ENCODE data around the gene SH3GL1. TPM values are rescaled to one million over a fixed set of nuclear protein-coding genes. Genes with fewer than 3 reads are reported as not detected.

Gene SH3GL1
- total and polyA plus RNA-seq, 2 donors from 2014 or later = 34.8 to 52.7 TPM

DNA sequence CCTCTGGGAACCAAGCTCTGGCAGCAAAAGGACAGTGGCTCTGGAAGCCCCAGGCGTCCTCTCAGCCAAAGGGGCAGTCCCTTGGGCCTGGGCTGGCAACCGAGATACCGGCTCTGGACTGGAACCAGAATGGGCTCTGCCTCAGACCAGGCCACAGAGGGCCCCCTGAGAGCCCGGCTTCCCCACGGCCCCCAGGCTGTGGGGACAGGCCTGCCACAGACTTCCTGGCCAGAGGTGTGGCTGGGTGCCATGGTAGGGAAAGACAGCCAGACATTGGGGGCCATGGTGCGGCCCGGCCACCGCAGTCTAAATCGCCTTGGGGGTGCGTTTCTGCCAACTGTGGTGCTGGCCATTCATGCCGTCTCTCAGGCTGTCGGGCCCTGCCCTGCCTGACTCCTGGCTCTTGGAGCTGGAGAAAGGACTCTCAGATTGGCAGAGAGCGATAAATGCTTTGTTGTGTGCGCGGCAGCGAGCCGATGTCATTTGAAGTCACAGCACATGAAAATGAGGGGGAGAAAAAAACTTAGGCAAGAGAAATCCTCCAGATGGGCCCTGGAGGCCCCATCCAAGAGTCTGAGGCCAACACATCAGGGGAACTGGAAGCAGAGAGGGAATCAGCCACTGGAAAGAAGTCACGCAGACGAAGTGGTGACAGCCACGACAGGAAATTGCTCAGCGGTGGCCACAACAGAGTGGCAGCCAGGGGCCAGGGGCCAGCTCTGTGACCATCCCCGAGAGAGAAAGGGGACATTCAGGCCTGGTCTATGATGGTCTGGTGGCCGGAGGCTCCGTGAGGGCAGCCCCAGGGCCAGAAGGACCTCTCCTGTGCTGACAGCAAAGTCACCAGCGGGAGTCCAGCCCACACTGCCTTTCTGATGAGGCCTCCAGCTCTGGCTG lies 26.5 kb downstream of the SH3GL1 start:
- FAIRE-seq = no peak
- TF ChIP-seq, protein P1, sequence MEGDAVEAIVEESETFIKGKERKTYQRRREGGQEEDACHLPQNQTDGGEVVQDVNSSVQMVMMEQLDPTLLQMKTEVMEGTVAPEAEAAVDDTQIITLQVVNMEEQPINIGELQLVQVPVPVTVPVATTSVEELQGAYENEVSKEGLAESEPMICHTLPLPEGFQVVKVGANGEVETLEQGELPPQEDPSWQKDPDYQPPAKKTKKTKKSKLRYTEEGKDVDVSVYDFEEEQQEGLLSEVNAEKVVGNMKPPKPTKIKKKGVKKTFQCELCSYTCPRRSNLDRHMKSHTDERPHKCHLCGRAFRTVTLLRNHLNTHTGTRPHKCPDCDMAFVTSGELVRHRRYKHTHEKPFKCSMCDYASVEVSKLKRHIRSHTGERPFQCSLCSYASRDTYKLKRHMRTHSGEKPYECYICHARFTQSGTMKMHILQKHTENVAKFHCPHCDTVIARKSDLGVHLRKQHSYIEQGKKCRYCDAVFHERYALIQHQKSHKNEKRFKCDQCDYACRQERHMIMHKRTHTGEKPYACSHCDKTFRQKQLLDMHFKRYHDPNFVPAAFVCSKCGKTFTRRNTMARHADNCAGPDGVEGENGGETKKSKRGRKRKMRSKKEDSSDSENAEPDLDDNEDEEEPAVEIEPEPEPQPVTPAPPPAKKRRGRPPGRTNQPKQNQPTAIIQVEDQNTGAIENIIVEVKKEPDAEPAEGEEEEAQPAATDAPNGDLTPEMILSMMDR (IDR thresholded peaks at IDR 0.05; ENCODE audit: borderline replicate concordance, extremely low read depth, insufficient read depth) = no peak

DNA sequence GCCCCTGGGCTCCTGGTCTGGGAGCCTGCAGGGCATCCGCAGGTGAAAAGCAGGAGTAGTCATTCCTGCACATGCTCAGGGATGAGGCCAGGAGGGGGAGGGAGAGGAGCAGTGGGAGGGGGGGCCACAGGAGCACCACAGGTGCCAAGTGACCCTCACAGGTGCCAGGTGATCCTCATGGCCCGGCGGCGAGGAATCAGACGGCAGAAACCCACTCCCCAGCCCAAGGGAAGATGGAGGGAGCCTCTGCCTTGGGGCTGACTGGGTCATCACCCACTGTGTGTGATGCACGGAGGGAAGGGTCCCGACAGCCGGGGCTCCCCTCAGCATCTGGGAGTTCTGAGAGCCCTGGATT lies 27.4 kb downstream of the SH3GL1 start:
- H3K4me1 ChIP-seq (ENCODE audit: control insufficient read depth in 2 of 3, insufficient read depth in 2 of 3, low read depth in 1 of 3, low read length in 3 of 3) = peaks cover 0 to 68% (median 54%) of the 10 kb centered on the region in 3 donors
- H3K9ac ChIP-seq (ENCODE audit: low read length in 3 of 3) = no peak overlapping the region
- H3K4me3 ChIP-seq (ENCODE audit: low read length in 3 of 3) = no peak overlapping the region
- peak overlapping the region; percentile 79 to 89 for H3K27ac ChIP-seq (ENCODE audit: low read depth in 2 of 2, low read length in 2 of 2)
- TF ChIP-seq, protein P1 (IDR thresholded peaks at IDR 0.05; ENCODE audit: borderline replicate concordance, extremely low read depth, insufficient read depth) = no peak
- H3K9me3 ChIP-seq (ENCODE audit: control insufficient read depth in 2 of 3, insufficient read depth in 1 of 3, low read length in 3 of 3) = no peaks in the 10 kb centered on the region
- FAIRE-seq = no peak
- H3K36me3 ChIP-seq (ENCODE audit: control insufficient read depth in 2 of 3, insufficient read depth in 3 of 3, low read length in 3 of 3) = no peaks in the 10 kb centered on the region
- no peaks in the 10 kb centered on the region for H3K27me3 ChIP-seq (ENCODE audit: control insufficient read depth, insufficient read depth, low read length)
- intact Hi-C loops (cut with DNase I) = no loop called here
- peak in 1 of 5 donors; percentile 8 for DNase-seq

More for the DNA sequence above, 26.5 kb downstream of the SH3GL1 start:
- no peaks in the 10 kb centered on the region for H3K27me3 ChIP-seq (ENCODE audit: control insufficient read depth, insufficient read depth, low read length)
- H3K27ac ChIP-seq (ENCODE audit: low read depth in 2 of 2, low read length in 2 of 2) = peak overlapping the region; percentile 79 to 89
- H3K36me3 ChIP-seq (ENCODE audit: control insufficient read depth in 2 of 3, insufficient read depth in 3 of 3, low read length in 3 of 3) = no peaks in the 10 kb centered on the region
- H3K4me3 ChIP-seq (ENCODE audit: low read length in 3 of 3) = no peak overlapping the region
- H3K9ac ChIP-seq (ENCODE audit: low read length in 3 of 3) = peak overlapping the region in 1 of 3 donors; percentile 29
- H3K9me3 ChIP-seq (ENCODE audit: control insufficient read depth in 2 of 3, insufficient read depth in 1 of 3, low read length in 3 of 3) = no peaks in the 10 kb centered on the region
- DNase-seq = no peak
- intact Hi-C loops (cut with DNase I) = no loop called here
- H3K4me1 ChIP-seq (ENCODE audit: control insufficient read depth in 2 of 3, insufficient read depth in 2 of 3, low read depth in 1 of 3, low read length in 3 of 3) = peaks cover 0 to 65% (median 50%) of the 10 kb centered on the region in 3 donors

DNA sequence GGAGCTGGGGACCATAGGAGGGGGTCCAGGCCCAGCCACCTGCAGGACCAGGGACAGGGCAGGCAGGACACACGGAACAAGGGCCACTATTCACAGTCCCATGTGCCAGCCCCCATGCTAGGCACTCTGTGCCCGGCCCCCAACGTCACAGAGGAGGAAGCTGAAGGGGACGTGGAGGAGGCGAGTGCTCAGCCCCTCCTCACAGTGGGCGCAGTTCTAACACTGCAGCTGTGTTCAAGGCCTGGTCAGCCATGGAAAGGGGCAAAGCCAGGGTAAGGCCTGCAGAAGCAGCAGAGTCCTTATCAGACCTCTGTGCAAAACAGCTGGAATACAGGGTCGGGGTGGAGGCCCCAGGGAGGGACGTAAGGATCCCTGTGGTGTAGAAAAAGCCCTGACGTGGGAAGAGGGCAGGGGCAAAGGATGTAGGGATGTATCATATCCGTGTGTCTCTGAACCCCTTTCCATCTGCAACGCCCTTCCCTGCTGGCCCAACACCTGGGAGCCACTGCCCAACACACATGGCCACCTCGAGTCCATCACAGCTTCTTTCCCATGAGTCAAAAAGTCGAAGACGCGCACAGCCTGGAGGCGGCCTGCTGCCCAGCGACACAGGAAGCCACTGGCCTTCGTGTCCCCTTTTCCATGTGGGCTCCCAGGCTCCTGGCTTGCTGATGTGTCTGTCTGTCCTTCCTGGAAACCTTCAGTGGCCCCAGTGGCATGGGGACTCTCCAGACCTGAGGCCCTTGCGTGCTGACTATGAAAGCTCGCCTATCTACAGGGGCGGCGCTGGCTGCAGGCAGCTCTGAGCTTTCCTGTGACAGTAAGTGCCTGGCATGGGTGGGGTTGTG lies 28.0 kb downstream of the SH3GL1 start:
- H3K27me3 ChIP-seq (ENCODE audit: control insufficient read depth, insufficient read depth, low read length) = no peaks in the 10 kb centered on the region
- no peak overlapping the region for H3K27ac ChIP-seq (ENCODE audit: low read depth in 2 of 2, low read length in 2 of 2)
- no peaks in the 10 kb centered on the region for H3K9me3 ChIP-seq (ENCODE audit: control insufficient read depth in 2 of 3, insufficient read depth in 1 of 3, low read length in 3 of 3)
- DNase-seq = peak in 3 of 5 donors; percentile 8 to 74 (median 38)
- no peak overlapping the region for H3K9ac ChIP-seq (ENCODE audit: low read length in 3 of 3)
- no peak overlapping the region for H3K4me3 ChIP-seq (ENCODE audit: low read length in 3 of 3)
- intact Hi-C loops (cut with DNase I) = no loop called here
- H3K4me1 ChIP-seq (ENCODE audit: control insufficient read depth in 2 of 3, insufficient read depth in 2 of 3, low read depth in 1 of 3, low read length in 3 of 3) = peaks cover 0 to 69% (median 59%) of the 10 kb centered on the region in 3 donors
- H3K36me3 ChIP-seq (ENCODE audit: control insufficient read depth in 2 of 3, insufficient read depth in 3 of 3, low read length in 3 of 3) = no peaks in the 10 kb centered on the region
- no peak for FAIRE-seq
- TF ChIP-seq, protein P1 (IDR thresholded peaks at IDR 0.05; ENCODE audit: borderline replicate concordance, extremely low read depth, insufficient read depth) = no peak

All from kidney (tissue), 14 donors.